ENCODE measurements around the gene VWCE. TPM values are rescaled to one million over a fixed set of nuclear protein-coding genes. Genes with fewer than 3 reads are reported as not detected.

VWCE gene
- total and polyA plus RNA-seq, 9 of the 15 experiments (the other 6 are each of a cell fraction or from before 2014, with no cell fraction given): 0.06 to 1.6 (median 0.63) TPM; not detected in 1

- TF ChIP-seq ZMIZ1 (IDR thresholded peaks at IDR 0.05; ENCODE audit: low read depth in 2 of 2, low read length in 2 of 2): peak in 1 of 2 experiments; percentile 55; a peak in 1 of 4 replicates
- peak; percentile 99 for TF ChIP-seq CBFA2T3 (IDR thresholded peaks at IDR 0.05)
- TF ChIP-seq, protein P1, sequence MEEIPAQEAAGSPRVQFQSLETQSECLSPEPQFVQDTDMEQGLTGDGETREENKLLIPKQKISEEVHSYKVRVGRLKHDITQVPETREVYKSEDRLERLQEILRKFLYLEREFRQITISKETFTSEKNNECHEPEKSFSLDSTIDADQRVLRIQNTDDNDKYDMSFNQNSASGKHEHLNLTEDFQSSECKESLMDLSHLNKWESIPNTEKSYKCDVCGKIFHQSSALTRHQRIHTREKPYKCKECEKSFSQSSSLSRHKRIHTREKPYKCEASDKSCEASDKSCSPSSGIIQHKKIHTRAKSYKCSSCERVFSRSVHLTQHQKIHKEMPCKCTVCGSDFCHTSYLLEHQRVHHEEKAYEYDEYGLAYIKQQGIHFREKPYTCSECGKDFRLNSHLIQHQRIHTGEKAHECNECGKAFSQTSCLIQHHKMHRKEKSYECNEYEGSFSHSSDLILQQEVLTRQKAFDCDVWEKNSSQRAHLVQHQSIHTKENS (CRISPR knock-in tag; IDR thresholded peaks at IDR 0.05): no peak
- peak; percentile 24; the same call in 1 of the 2 replicates for TF ChIP-seq MYC (IDR thresholded peaks at IDR 0.05; ENCODE audit: low read depth, low read length)
- no peak for TF ChIP-seq MYC (CRISPR knock-in tag; IDR thresholded peaks at IDR 0.05; ENCODE audit: borderline replicate concordance, low read depth)
- no peak for TF ChIP-seq HMG20B (CRISPR knock-in tag; IDR thresholded peaks at IDR 0.05)
- TF ChIP-seq JUN (IDR thresholded peaks at IDR 0.05; ENCODE audit: borderline replicate concordance, low read depth, low read length): no peak
- no peak for TF ChIP-seq JUN (CRISPR knock-in tag; IDR thresholded peaks at IDR 0.05; ENCODE audit: borderline replicate concordance)
- no peak for TF ChIP-seq TFAM (CRISPR knock-in tag; conservative IDR thresholded peaks at IDR 0.05)
- TF ChIP-seq ARNT (IDR thresholded peaks at IDR 0.05): peak; percentile 62 to 71; a peak in 2 of 4 replicates
- no peak for TF ChIP-seq PTTG1 (tag; IDR thresholded peaks at IDR 0.05; ENCODE audit: low read depth)
- TF ChIP-seq CTCFL (IDR thresholded peaks at IDR 0.05; ENCODE audit: borderline replicate concordance, insufficient read depth, low read depth, low read length, poor library complexity, severe bottlenecking): no peak
- 0 out of 2 replicates have a peak, but pooled peaks have one; percentile 42 for TF ChIP-seq TRIM28 (IDR thresholded peaks at IDR 0.05)
- no peak for TF ChIP-seq MLLT1 (IDR thresholded peaks at IDR 0.05)
- no peak for TF ChIP-seq CBX1 (IDR thresholded peaks at IDR 0.05; ENCODE audit: low read depth)
- TF ChIP-seq ETS2 (tag; IDR thresholded peaks at IDR 0.05; ENCODE audit: borderline replicate concordance, poor library complexity, severe bottlenecking): no peak
- no peak for TF ChIP-seq LARP7 (IDR thresholded peaks at IDR 0.05)
- peak; percentile 72; the same call in 1 of the 2 replicates for TF ChIP-seq RNF2 (IDR thresholded peaks at IDR 0.05)
- TF ChIP-seq, protein P2, sequence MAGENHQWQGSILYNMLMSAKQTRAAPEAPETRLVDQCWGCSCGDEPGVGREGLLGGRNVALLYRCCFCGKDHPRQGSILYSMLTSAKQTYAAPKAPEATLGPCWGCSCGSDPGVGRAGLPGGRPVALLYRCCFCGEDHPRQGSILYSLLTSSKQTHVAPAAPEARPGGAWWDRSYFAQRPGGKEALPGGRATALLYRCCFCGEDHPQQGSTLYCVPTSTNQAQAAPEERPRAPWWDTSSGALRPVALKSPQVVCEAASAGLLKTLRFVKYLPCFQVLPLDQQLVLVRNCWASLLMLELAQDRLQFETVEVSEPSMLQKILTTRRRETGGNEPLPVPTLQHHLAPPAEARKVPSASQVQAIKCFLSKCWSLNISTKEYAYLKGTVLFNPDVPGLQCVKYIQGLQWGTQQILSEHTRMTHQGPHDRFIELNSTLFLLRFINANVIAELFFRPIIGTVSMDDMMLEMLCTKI (IDR thresholded peaks at IDR 0.05; ENCODE audit: partially characterized antibody): no peak
These were observed 47.2 kb upstream of the VWCE start (continued) for GRCh38 chr11:61342207-61342803.
